Nucleus accumbens (tissue), 56 donors: ENCODE measurements around the gene OBSCN.

ENCODE experiments used
- DNase-seq, 56 donors: peaks; one replicate each; lab custom pipeline; 2025; lab: John Stamatoyannopoulos, UW

The OBSCN gene

DNA sequence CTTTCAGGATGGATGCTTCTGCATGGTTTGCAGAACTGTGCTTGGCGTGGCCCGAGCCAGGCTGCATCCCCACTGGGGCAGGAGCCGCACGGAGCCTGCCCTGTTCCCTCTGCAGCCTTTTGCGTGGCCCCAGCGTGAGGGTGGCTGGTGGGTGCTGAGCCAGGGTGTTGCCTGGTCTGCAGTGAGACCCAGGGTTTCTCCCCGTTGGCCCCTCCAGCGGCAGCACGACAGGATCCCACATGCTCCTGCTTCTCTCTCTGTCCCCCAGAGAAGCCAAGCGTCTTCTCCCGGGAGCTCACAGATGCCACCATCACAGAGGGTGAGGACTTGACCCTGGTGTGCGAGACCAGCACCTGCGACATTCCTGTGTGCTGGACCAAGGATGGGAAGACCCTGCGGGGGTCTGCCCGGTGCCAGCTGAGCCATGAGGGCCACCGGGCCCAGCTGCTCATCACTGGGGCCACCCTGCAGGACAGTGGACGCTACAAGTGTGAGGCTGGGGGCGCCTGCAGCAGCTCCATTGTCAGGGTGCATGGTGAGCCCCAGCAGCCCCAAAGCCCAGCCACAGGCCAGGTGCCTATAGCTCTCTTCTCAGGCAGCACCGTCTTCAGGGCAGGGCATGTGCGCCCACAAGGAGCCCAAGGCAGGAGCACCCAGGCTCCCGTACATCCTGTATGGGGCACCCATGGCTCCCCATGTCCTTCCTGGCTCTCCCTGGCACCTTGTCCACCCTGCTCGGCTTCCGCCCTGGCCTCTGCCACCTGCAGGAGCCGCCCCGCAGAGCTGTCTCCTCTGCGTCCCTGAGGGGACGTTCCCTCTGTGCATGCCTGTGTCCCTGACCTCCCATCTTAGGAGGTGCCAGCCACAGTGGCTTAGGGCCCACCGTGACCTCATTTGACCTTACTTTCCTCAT lies 78.9 kb downstream of the OBSCN start:
- DNase-seq, result no peak

GRCh38 chr1:228287541-228288425 lies 79.9 kb downstream of the OBSCN start:
- DNase-seq, result no peak

DNA sequence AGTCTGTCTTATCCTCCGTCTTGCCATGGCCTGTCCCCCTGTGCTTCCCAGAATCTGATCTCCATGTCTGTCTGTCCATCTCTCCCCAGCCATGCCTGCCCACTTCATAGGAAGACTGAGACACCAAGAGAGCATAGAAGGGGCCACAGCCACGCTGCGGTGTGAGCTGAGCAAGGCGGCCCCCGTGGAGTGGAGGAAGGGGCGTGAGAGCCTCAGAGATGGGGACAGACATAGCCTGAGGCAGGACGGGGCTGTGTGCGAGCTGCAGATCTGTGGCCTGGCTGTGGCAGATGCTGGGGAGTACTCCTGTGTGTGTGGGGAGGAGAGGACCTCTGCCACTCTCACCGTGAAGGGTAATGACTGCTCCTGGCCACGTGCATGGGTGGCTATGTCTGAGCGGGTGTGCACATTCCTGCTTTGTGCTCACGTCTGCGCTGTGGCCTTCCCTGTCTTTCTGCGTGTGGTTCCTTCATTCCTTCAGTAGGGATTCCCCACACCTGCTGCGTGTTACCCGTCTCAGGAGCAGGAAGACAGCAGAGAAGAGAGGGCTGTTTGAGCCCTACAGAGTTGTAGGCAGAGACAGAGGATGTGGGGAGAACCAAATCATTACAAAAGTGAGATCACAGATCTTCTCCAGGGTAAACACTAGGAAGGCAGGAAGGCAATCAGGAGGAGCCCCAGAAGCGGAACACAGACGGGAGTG lies 80.8 kb downstream of the OBSCN start:
- DNase-seq, result peak in 1 of 56 donors; percentile 5

DNA sequence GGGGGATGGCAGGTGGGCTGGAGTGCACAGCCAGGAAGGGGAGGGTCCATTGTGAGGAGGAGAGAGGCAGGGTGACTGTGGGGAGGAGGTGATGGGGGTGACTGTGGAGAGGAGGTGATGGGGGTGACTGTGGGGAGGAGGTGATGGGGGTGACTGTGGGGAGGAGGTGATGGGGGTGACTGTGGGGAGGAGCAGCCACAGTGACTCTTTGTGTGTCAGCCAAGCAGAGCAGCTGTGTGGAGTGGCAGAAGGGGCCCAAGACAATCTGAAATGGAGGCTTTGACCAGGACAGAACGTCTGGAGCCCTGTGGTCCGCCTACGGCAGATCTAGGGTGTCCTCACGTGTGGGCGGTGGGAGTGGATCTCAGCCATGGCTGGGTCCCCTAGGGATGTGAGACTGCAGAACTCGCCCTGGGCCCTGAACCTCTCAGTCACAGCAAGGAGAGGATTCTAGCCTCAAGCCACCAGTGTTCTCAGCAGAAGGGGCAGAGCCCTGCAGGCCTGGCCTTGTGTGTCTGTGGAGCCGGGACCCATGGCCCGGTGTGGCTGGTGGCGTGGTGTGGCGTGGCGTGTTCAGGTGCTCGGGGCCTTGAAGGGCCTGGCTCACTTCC lies 81.5 kb downstream of the OBSCN start:
- DNase-seq, result no peak

DNA sequence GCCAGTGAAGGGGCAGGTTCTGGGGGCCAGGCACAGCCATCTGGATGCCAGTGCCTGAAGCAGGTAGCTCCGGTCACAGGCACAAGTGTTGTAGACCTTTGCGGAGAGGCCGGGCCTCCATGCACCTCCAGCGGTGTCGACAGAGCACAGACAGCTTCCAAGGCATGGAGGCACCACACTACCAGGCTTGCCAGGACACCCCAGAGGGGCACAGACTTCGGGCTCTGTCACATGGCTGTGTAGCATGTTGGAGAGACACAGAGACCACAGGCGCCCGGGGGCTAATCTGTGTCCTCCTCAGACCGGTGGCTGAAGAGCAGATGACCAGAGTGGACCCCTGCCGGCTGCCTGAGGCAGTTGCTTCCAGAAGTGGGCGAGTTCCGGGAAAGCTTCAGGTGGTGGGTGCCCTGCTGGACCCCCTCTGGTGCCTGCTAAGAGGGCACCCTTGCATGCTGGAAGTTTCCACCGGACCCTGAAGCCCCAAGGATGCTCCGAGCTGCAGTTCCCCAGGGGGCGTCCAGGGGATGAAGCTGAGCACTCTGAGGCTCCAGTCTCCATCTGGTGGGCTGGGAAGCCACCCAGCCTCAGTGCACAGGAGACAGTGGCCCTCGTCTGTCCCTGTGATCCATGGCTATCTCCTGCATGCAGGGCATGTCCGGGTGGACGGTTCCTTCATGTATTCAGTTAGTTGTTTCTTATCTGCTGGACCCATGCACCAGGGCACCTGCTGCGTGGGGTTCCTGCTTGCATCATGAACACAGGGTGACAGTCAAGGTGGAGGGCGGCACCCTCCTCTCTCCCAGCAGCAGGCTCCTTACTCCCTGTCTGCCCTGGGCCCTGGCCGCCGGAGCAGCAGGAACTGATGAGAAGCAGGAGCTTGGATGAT lies 82.4 kb downstream of the OBSCN start:
- no peak for DNase-seq

DNA sequence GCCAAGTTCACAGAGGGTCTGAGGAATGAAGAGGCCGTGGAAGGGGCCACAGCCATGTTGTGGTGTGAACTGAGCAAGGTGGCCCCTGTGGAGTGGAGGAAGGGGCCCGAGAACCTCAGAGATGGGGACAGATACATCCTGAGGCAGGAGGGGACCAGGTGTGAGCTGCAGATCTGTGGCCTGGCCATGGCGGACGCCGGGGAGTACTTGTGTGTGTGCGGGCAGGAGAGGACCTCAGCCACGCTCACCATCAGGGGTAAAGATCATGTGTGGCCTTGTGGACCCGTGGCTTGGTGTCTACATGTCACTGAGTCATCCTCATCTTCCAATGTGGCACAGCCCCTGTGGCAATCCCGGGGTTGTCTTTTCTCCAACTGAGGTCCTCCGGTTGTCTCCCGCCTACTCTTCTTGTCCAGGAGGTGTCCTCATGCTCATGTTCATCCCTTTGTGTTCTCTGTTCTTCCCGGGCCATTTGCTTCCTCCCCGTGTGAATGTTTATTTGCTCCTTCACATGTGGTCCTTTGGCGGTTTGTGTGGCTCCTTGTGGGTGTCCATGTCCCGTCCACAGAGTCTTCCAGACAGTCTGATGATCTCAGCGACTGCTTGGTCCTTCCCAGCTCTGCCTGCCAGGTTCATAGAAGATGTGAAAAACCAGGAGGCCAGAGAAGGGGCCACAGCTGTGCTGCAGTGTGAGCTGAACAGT lies 84.2 kb downstream of the OBSCN start:
- DNase-seq, result no peak

DNA sequence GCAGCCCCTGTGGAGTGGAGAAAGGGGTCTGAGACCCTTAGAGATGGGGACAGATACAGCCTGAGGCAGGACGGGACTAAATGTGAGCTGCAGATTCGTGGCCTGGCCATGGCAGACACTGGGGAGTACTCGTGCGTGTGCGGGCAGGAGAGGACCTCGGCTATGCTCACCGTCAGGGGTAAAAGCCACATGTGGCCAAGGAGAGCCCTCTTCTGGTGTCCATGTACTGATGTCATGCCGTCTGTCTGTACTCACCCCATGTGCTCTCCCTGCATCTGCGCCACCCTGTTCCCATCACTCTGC lies 84.7 kb downstream of the OBSCN start:
- no peak for DNase-seq

DNA sequence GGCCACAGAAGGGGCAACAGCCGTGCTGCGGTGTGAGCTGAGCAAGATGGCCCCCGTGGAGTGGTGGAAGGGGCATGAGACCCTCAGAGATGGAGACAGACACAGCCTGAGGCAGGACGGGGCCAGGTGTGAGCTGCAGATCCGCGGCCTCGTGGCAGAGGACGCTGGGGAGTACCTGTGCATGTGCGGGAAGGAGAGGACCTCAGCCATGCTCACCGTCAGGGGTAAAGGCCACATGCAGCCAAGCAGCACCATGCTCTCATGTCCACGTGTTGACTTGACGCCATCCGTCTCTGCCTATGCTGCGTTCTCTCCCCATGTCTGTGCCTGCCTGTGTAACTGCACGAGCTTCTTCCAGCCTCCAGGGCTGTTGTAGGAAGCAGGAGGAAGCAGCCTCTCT lies 85.5 kb downstream of the OBSCN start:
- no peak for DNase-seq

GRCh38 chr1:228293816-228294500 lies 86.1 kb downstream of the OBSCN start:
- DNase-seq, result no peak

GRCh38 chr1:228294717-228295116 lies 86.9 kb downstream of the OBSCN start:
- DNase-seq, result no peak

DNA sequence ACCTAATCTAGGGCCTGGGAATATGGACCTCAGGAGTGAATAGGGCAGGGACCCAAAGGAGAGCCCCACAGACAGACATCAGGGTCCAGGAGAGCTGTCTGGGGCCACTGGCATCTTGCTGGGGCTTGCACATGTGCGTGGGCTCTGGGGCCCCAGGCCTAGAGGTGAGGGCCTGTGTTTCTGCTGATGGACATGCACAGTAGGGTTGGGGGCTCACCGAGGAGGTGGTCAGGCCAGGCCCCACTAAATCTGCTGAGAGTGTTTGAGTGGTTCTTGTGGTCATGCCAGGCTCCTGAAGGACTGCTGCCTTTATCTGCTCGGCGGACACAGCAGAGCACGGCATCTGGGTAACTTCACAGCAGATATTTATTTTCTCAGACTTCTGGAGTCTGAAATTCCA lies 87.4 kb downstream of the OBSCN start:
- DNase-seq, result no peak

DNA sequence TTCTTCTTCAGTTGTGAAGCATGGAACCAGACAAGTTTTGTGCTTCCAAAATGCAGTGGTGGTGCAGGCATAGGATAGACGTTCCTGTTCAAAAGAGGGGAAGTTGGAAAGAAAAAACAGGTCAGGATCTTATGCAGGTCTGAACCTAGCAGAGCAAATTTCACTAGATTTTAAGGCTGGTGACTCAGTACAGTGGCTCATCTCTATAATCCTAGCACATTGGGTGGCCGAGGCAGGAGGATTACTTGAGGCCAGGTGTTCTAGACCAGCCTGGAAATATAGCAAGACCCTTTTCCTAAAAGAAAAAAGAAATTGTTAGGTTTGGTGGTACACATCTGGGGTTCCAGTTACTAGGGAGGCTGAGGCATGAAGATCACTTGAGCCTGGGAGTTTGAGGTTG lies 88.1 kb downstream of the OBSCN start:
- DNase-seq, result no peak

GRCh38 chr1:228297242-228297641 lies 89.4 kb downstream of the OBSCN start:
- DNase-seq, result no peak

- no peak for DNase-seq
Observed at GRCh38 chr1:228297822-228298221, 90.0 kb downstream of the OBSCN start.

- DNase-seq, result no peak
Observed at GRCh38 chr1:228298471-228298870, 90.6 kb downstream of the OBSCN start.

DNA sequence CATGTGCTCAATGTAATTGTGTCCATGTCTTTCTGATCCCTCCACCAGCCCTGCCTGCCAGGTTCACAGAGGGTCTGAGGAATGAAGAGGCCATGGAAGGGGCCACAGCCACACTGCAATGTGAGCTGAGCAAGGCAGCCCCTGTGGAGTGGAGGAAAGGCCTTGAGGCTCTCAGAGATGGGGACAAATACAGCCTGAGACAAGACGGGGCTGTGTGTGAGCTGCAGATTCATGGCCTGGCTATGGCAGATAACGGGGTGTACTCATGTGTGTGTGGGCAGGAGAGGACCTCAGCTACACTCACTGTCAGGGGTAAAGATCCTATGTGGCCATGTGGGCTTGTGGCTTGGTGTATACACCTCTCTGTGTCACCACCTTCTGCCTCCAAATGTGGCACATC lies 91.4 kb downstream of the OBSCN start:
- DNase-seq, result no peak

- no peak for DNase-seq
Observed at GRCh38 chr1:228299901-228300300, 92.1 kb downstream of the OBSCN start.

DNA sequence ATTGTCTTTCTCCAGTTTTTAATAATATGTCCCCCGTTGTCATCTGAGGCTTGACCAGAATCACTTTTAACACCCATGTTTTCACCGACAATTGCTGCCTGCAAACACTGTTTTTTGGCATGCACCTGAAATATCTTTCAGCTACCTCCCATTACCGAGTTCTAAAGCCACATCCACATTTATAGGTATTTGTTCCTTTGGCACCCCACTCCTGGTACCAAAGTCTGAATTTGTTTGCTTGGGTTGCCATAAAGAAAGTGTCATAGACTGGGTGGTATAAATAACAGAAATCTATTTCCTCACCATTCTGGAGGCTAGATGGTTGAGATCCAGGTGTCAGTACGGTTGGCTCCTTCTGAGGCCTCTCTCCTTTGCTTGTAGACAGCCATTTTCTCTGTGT lies 94.2 kb downstream of the OBSCN start:
- no peak for DNase-seq
